HUES48 (cell line): Measurements from ENCODE around the gene OSBPL3.

ENCODE experiments used
- H3K27ac ChIP-seq: one replicate; pipeline ENCODE4 v1.7.0; 2013; ENCODE audit warnings: low read depth, low read length, inconsistent platforms
- H3K27me3 ChIP-seq: 2 replicates; pipeline ENCODE4 v1.6.1; 2013; ENCODE audit warnings: mild to moderate bottlenecking, low read length; ENCODE audit not compliant: control insufficient read depth, insufficient read depth
- H3K36me3 ChIP-seq: 2 replicates; pipeline ENCODE4 v1.6.1; 2013; ENCODE audit warnings: low read length; ENCODE audit not compliant: control insufficient read depth, insufficient read depth
- H3K4me1 ChIP-seq: 2 replicates; pipeline ENCODE4 v1.6.1; 2013; ENCODE audit warnings: mild to moderate bottlenecking, low read length; ENCODE audit not compliant: control insufficient read depth, insufficient read depth
- H3K4me3 ChIP-seq: 2 replicates; pipeline ENCODE4 v1.5.1; 2013; ENCODE audit warnings: mild to moderate bottlenecking, low read depth, low read length
- H3K9ac ChIP-seq: 2 replicates; pipeline ENCODE4 v1.6.1; 2013; ENCODE audit warnings: mild to moderate bottlenecking, low read depth, low read length, moderate library complexity
- H3K9me3 ChIP-seq: 2 replicates; pipeline ENCODE4 v1.6.1; 2013; ENCODE audit warnings: low read length; ENCODE audit not compliant: control insufficient read depth, insufficient read depth

OSBPL3 gene

DNA sequence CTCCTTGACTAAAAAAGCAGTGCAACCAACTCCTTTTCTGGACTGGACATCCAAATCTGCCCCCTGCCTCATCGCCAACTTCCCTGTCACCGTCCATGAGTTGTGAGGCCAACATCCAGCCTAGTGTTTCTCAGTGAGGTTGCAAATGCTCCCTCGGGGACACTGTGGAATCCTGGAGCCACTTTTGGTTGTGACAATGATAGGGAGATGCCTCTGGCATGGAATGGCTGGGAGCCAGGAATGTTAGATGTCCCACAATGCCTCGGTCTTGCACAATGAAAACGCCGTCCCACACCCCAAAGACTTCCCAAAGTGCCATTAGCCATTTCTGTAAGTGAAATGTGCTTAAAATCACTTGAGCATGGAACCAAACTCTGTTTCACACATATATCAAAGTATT is 105.2 kb downstream of the OSBPL3 start:
- H3K36me3 ChIP-seq = peaks cover 6% of the 10 kb centered on the region; the same call in 1 of the 2 replicates
- no peak overlapping the region for H3K9ac ChIP-seq
- no peak overlapping the region for H3K4me3 ChIP-seq
- H3K9me3 ChIP-seq = no peaks in the 10 kb centered on the region
- no peaks in the 10 kb centered on the region for H3K27me3 ChIP-seq
- H3K4me1 ChIP-seq = peaks cover 32% of the 10 kb centered on the region
- H3K27ac ChIP-seq = no peak overlapping the region

DNA sequence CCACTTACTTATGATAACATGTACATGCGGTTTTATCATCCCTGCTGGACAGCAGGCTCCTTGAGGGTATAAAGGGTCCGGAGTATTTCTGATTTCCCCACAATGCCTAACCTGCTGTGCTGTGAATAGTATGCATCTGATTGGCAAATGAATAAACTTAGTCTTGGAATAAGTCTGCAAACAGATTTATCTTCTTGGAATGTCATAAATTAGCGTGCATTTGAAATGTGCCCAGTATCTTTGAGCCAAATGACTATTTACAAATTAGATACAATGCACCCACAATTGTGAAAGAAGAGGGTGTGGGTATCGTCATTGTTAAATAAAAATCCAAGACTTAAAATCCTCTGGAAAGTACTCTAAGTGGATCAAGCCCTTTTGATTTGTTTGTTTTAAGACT is 106.0 kb downstream of the OSBPL3 start:
- Histone ChIP-seq H3K27me3 (no peaks in the 10 kb centered on the region), H3K4me1 (peaks cover 26% of the 10 kb centered on the region), H3K9ac (no peak overlapping the region), H3K36me3 (peaks cover 6% of the 10 kb centered on the region; the same call in 1 of the 2 replicates), H3K9me3 (no peaks in the 10 kb centered on the region), H3K4me3 (no peak overlapping the region), H3K27ac (no peak overlapping the region)

- peaks cover 11% of the 10 kb centered on the region for H3K4me1 ChIP-seq
- no peaks in the 10 kb centered on the region for H3K27me3 ChIP-seq
- H3K9ac ChIP-seq = no peak overlapping the region
- no peak overlapping the region for H3K27ac ChIP-seq
- peaks cover 6% of the 10 kb centered on the region; the same call in 1 of the 2 replicates for H3K36me3 ChIP-seq
- no peak overlapping the region for H3K4me3 ChIP-seq
- H3K9me3 ChIP-seq = no peaks in the 10 kb centered on the region
These were observed 108.2 kb downstream of the OSBPL3 start for GRCh38 chr7:24871770-24872169.

GRCh38 chr7:24870766-24871165 is 109.2 kb downstream of the OSBPL3 start:
- Histone ChIP-seq H3K9me3 (no peaks in the 10 kb centered on the region), H3K27me3 (no peaks in the 10 kb centered on the region), H3K9ac (no peak overlapping the region), H3K27ac (no peak overlapping the region), H3K4me1 (peaks cover 11% of the 10 kb centered on the region), H3K4me3 (no peak overlapping the region), H3K36me3 (peaks cover 6% of the 10 kb centered on the region; the same call in 1 of the 2 replicates)

- Histone ChIP-seq H3K36me3 (peaks cover 11% of the 10 kb centered on the region; the same call in 1 of the 2 replicates), H3K9ac (no peak overlapping the region), H3K27me3 (no peaks in the 10 kb centered on the region), H3K4me1 (peaks cover 11% of the 10 kb centered on the region), H3K4me3 (no peak overlapping the region), H3K9me3 (no peaks in the 10 kb centered on the region), H3K27ac (no peak overlapping the region)
These were observed 110.4 kb downstream of the OSBPL3 start for GRCh38 chr7:24869572-24869971.

DNA sequence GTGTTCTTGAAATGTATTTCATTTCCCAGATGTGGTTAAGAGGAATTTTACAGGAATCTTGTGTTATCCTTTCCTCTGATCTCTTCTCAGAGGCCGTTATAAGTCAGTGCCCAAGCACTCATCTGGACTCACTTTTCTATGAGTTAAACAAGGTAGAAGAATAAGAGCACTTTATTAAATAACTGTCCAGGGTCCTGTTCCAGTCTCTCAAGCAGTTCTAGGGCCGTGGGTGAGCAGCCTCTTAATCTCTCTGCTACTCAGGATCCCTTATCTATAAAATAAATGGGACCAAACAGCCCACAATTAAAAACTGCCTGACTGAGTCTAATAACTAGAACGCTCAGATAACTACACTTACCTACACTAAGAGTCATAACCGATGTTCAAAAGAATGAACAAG is 111.2 kb downstream of the OSBPL3 start:
- Histone ChIP-seq H3K4me3 (no peak overlapping the region), H3K27me3 (no peaks in the 10 kb centered on the region), H3K4me1 (peaks cover 5% of the 10 kb centered on the region), H3K27ac (no peak overlapping the region), H3K9me3 (no peaks in the 10 kb centered on the region), H3K9ac (no peak overlapping the region), H3K36me3 (peaks cover 11% of the 10 kb centered on the region; the same call in 1 of the 2 replicates)

DNA sequence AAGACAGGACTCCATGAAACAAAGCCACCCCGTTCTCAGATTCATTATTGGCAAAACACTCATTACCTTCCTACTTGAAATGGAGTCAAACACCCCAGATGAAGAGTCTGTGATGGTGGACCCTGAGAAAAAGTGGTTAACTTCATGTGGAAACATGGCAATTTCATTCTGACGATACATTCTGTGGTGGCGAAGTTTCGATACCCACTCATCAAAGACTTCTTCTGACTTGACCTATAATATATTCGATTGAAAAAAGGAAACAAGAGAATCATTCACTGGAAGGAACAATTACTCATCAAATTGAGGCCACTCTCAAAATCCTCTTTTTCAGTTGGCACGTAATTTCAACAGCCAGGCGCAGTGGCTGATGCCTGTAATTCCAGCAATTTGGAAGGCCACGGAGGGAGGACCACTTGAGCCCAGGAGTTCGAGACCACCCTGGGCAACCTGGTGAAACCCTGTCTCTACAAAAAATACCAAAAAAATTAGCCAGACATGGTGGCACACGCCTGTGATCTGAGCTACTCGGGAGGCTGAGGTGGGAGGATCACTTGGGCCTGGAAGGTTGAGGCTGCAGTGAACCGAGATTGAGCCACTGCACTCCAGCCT is 113.9 kb downstream of the OSBPL3 start:
- Histone ChIP-seq H3K27ac (no peak overlapping the region), H3K36me3 (peaks cover 25% of the 10 kb centered on the region; the same call in 1 of the 2 replicates), H3K27me3 (no peaks in the 10 kb centered on the region), H3K9me3 (no peaks in the 10 kb centered on the region), H3K4me3 (no peak overlapping the region), H3K9ac (no peak overlapping the region), H3K4me1 (no peaks in the 10 kb centered on the region)

GRCh38 chr7:24864214-24864817 is 115.7 kb downstream of the OSBPL3 start:
- no peak overlapping the region for H3K4me3 ChIP-seq
- no peaks in the 10 kb centered on the region for H3K27me3 ChIP-seq
- H3K27ac ChIP-seq = no peak overlapping the region
- H3K9ac ChIP-seq = no peak overlapping the region
- H3K9me3 ChIP-seq = no peaks in the 10 kb centered on the region
- no peaks in the 10 kb centered on the region for H3K4me1 ChIP-seq
- peaks cover 19% of the 10 kb centered on the region; the same call in 1 of the 2 replicates for H3K36me3 ChIP-seq

DNA sequence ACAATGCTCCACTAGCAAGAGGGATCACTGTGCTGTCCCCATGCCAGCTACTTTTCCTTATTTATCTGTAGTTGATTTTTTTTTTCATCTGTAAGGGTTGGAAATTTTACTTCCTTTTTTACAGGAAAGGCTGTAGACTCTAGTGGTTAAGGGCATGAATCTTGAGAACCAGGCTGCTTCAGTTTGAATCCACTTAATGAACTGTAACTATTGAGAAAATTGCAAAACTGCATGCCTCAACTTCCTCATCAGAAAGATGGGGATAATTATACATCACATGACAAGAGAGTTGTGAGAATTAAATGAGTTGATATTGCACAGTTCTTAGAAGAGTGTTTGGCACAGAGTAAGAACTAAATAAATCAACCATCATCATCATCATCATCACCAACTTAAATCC is 116.4 kb downstream of the OSBPL3 start:
- Histone ChIP-seq H3K4me1 (no peaks in the 10 kb centered on the region), H3K27ac (no peak overlapping the region), H3K9me3 (no peaks in the 10 kb centered on the region), H3K9ac (no peak overlapping the region), H3K4me3 (no peak overlapping the region), H3K36me3 (peaks cover 19% of the 10 kb centered on the region; the same call in 1 of the 2 replicates), H3K27me3 (no peaks in the 10 kb centered on the region)

- H3K36me3 ChIP-seq = peaks cover 19% of the 10 kb centered on the region; the same call in 1 of the 2 replicates
- no peak overlapping the region for H3K27ac ChIP-seq
- H3K9me3 ChIP-seq = no peaks in the 10 kb centered on the region
- no peak overlapping the region for H3K4me3 ChIP-seq
- H3K4me1 ChIP-seq = no peaks in the 10 kb centered on the region
- H3K9ac ChIP-seq = no peak overlapping the region
- no peaks in the 10 kb centered on the region for H3K27me3 ChIP-seq
These were observed 117.5 kb downstream of the OSBPL3 start for GRCh38 chr7:24862461-24862860.

DNA sequence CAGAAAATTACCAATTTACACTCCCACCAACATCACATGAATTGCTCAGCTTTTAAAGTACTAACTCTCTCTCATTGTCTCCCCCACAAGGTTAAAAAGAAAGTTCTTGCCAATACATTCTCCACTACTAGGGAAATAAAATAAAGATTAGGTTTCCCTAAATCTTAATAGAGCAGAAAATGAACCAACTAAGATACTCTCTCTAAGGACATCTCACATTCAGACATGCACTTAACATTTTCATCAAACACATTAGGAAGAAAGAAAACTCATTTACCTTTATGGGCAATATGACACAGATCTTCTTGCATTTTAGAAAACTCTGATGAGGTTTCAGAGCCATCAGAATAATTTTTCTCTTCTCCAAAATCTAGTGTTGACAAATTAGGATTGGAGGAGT is 118.6 kb downstream of the OSBPL3 start:
- H3K9me3 ChIP-seq = no peaks in the 10 kb centered on the region
- H3K4me1 ChIP-seq = no peaks in the 10 kb centered on the region
- no peak overlapping the region for H3K27ac ChIP-seq
- H3K27me3 ChIP-seq = no peaks in the 10 kb centered on the region
- H3K36me3 ChIP-seq = peaks cover 19% of the 10 kb centered on the region; the same call in 1 of the 2 replicates
- no peak overlapping the region for H3K4me3 ChIP-seq
- no peak overlapping the region for H3K9ac ChIP-seq
